Naive thymus-derived CD8-positive, alpha-beta T cell (primary cell): ENCODE measurements around the gene RFLNA. TPM values are rescaled to one million over a fixed set of nuclear protein-coding genes. Genes with fewer than 3 reads are reported as not detected.

Source experiments
- microRNA-seq: library from miRNA; unstranded; fragments of <30 nt; microRNA quantifications from one replicate; pipeline ENCODE4 v1.2.0, GENCODE V29; 2022; ENCODE audit warnings: borderline microRNAs expressed
- polyA plus RNA-seq, 3 donors: library from polyadenylated mRNA; unstranded; fragments of 300-500 nt; fragmentation: Illumina TruSeq; gene quantifications; one replicate each; pipeline ENCODE4 v1.2.3, GENCODE V29; 2021
- total RNA-seq, 8 experiments: library from RNA in 2 of 8; stranded (reverse) in 2 of 8; gene quantifications; one replicate each; pipeline ENCODE4 v1.2.3 and lab custom pipeline; 2021 to 2026

The RFLNA gene
- total and polyA plus RNA-seq, 5 experiments from 2014 or later = not detected

Small RNA genes within 50 kb of the gene (microRNA-seq; reads per million reads assigned to microRNA genes)
- not detected for gene MIR6880
